ENCODE measurements around the gene NPC1L1.

- TF ChIP-seq YY1 (IDR thresholded peaks at IDR 0.05; ENCODE audit: insufficient read depth, insufficient read length) (no peak), SUZ12 (IDR thresholded peaks at IDR 0.05; ENCODE audit: extremely low read depth, insufficient read depth, insufficient read length) (no peak), ZNF274 (IDR thresholded peaks at IDR 0.05; ENCODE audit: low read depth, low read length) (no peak)
Observed at GRCh38 chr7:44517175-44517574, 24.0 kb downstream of the NPC1L1 start.
